Erythroblast (primary cell): ENCODE results near the gene SERGEF.
"Not testable (repeated sequence)": the region's sequence is repeated elsewhere in the genome, so short reads cannot be mapped to it uniquely, and the experiment has no call there.

Experiments used
- DNase-seq, 2 experiments: peaks; one replicate each; lab custom pipeline; 2025; lab: John Stamatoyannopoulos, UW
- GATA1 ChIP-seq: IDR thresholded peaks from 2 replicates; pipeline ENCODE4 v1.6.1; 2011; ENCODE audit warnings: low read depth, mild to moderate bottlenecking, control low read depth, low read length, moderate library complexity
- POLR2A ChIP-seq: IDR thresholded peaks from 2 replicates; pipeline ENCODE4 v1.6.1; 2011; ENCODE audit warnings: mild to moderate bottlenecking, low read length

SERGEF gene

DNA sequence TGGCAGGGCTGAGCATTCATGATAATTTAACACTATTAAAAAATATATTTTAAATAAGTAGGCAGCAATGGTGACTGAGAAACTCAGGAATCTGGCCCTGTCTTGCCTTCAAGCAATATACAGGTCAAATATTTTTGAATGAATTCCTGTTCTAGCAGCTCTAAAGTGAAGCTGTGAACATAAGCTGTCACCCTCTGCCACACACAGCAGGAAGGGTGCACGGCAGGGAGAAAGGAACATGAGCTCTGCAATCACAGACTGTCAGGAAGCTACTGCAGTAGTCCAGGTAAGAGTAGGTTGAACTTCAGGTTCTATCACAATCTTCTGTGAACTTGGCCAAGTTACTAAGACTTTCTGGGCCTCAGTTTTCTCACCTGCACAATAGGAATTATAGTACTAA is 114.8 kb downstream of the SERGEF start:
- TF ChIP-seq GATA1 (no peak), POLR2A (no peak)
- no peak for DNase-seq

DNA sequence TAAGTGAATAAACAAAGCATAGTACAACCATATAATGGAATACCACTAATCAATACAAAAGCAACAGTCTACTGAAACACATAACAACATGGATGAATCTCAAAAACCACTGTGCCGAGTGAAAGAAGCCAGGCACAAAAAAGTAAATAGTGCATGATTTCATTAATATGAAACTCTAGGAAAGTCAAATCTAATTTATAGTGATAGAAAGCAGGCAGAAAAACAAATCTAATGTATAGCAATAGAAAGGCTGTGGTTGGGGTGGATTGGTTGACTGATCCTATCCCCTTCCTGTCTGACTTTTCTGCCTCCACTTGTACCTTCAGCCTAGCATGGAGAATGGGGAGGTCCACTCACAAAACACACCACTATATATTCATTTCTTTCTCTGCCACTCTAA is 115.4 kb downstream of the SERGEF start:
- TF ChIP-seq POLR2A (no peak), GATA1 (no peak)
- DNase-seq, result no peak

DNA sequence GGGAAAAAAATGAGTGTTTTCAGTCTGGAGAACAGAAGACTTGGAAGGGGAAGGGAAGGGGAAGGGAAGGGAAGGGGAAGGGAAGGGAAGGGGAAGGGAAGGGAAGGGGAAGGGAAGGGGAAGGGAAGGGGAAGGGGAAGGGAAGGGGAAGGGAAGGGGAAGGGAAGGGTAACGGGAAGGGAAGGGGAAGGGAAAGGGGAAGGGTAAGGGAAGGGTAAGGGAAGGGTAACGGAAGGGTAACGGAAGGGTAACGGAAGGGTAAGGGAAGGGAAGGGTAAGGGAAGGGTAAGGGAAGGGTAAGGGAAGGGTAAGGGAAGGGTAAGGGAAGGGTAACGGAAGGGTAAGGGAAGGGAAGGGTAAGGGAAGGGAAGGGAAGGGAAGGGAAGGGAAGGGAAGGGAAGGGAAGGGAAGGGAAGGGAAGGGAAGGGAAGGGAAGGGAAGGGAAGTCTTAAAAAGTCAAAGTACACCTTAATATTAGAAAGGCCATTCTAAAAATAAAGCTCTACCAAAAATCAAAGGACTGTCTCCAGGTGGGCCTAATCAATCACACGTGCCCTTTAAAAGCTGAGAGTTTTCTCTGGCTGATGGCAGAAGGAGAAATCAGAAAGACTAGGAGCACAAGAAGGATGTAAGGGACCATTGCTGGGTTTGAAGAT is 116.2 kb downstream of the SERGEF start:
- not testable (repeated sequence) for DNase-seq

DNA sequence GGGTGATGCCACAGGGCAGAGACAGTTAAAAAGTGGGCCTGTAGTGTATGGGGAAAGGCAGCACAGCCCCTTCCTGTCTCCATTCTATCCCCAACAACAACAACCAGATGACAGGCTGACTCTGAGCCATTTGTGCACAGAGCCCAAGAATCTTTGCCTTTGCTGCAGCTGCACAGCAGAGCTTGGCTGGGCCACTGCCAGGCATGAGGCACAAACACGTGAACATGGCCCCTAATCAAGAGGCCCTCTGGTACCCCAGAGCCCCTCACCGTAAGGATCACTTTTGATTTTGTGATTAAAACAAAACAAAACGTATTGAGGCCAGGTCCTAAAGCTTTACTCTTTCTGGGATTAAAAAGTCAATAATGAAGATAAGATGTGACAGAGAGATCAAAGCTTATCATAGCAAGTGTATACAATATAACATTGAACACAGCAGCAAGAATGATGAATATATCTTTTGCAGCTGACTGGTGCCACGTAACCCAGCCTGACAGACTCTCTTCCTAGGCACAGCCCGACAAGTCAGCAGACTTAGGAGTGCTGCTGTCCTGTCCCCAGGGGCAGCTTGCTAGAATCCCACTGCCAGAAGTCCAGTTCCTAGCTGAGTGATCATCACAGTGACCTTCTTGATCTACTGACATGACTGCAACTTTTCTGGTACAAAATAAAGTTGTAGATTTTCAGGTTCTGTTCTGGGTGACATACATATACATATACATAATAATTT is 117.8 kb downstream of the SERGEF start:
- TF ChIP-seq POLR2A (no peak), GATA1 (no peak)
- no peak for DNase-seq

DNA sequence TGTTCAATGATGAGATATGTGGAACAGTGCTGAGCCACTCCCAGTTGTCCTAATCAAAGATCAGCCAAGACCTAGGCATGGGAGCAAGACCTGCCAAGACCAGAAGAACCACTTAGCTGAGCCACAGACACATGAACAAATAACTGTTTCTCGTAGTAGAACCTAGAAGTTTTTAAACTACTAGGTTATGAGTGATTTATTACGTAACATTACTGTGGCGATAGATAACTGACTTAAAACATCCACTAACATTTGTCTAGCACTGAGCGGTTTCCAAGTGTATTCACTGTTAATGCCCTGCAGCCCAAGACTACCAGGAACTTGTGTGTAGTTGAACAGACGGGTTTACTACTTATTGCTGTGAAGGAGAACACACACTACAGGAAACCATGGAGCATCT is 120.4 kb downstream of the SERGEF start:
- TF ChIP-seq GATA1 (no peak), POLR2A (no peak)
- DNase-seq, result no peak

DNA sequence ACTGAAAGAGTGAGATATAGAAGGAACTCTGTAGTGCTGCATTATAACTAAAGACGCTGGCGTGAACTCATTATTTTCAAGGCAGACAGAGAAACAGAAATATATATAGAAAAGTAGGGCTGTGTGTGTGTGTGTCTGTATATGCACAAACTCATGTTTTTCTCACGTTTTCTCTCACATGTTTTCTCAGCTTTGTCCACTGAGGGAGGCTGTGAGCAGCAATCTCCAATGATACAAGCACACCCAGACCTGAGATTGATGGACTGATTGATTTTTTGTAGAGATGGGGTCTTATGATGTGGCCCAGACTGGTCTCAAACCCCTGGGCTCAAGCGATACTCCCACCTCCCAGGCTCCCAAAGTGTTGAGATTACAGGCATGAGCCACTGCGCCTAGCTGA is 122.5 kb downstream of the SERGEF start:
- DNase-seq, result no peak
- TF ChIP-seq POLR2A (no peak), GATA1 (no peak)

DNA sequence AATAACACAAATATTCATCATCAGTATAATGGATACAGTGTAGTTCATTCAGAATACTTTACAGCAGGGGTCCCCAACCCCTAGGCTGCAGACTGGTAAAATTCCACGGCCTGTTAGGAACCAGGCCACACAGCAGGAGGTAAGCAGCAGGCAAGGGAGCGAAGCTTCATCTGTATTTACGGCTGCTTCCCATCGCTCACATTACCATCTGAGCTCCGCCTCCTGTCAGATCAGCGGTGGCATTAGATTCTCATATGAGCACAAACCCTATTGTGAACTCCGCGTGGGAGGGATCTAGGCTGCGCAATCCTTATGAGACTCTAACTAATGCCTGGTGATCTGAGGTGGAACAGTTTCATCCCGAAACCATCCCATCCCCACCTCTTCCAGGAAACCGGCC is 125.1 kb downstream of the SERGEF start:
- TF ChIP-seq GATA1 (no peak), POLR2A (no peak)
- DNase-seq, result no peak

DNA sequence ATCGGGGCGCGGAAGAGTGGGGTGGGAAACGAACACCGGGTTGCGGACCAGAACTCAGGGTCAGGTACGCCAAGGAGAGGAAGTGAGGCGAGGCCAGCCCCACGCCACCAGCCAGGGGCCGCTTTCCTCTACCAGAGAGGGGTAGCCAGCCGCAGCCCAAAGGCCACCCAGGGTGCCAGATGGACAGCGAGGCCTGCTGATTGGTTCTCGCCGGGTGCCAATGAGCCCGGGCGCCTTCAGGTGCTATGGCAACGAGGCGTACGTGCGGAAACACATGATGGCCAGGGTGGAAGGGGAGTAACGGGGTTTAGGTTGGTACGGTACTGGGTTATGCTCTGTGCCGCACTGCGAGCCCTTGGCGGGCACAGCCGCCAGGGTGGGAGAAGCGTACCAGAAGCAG is 128.9 kb downstream of the SERGEF start:
- TF ChIP-seq POLR2A (no peak), GATA1 (no peak)

DNA sequence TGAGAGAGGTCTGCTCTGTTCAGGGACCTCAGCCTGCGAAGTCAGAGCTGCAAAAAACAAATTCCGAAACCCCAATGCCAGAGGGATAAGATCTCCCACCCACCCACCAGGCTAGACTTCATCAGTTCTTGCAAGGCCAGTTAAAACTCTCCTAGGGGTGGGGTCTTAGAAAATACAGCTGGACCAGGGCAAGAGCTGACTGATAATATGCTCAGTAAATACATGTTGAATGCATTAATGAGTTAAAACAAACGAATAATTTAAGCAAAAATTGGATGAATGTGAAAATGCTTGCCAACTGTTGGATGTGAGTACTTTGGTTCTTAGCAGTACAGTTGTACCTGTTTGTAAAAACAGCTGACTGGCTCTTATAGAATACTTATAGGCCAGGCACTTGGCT is 129.8 kb downstream of the SERGEF start:
- TF ChIP-seq POLR2A, result no peak
- TF ChIP-seq GATA1, result no peak
- no peak for DNase-seq

More for the DNA sequence above, 128.9 kb downstream of the SERGEF start:
- no peak for DNase-seq

DNA sequence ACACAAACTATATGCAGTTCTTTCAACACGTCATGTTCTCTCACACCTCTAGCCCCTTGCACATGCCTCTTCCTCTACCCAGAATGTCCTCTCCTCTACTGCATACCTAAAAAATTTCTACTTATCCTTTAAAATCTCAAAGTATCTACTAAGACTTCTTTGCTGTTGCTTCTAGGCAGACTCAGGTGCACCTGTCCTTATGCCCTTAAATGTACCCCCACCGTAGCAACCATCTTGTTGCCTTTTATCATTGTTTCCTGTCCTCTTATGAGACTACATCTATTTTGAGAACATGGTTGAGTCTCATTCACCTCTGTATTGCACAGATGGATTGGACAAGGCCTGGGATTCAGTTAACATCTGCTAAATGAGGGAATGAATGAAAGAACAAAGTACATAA is 134.1 kb downstream of the SERGEF start:
- TF ChIP-seq POLR2A (no peak), GATA1 (no peak)
- DNase-seq, result no peak

DNA sequence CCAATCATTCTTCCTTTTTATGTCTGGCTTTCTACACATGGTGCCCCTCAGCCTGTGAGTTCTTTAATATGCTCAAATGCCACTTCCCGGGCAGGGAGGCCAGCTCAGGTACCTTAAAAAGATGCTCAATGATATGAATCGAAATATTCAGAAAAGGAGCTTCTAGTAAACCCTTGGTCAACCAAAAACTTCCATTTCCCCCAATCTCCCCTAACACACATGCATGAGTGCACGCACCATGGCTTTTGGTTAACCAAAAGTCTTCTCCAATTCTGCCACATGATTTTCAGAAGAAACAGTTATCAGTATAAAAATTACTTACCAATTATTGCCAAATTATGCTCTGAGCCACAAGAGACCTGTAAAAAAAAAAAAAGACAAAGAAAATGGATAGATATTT is 135.0 kb downstream of the SERGEF start:
- no peak for DNase-seq
- TF ChIP-seq POLR2A (no peak), GATA1 (no peak)

DNA sequence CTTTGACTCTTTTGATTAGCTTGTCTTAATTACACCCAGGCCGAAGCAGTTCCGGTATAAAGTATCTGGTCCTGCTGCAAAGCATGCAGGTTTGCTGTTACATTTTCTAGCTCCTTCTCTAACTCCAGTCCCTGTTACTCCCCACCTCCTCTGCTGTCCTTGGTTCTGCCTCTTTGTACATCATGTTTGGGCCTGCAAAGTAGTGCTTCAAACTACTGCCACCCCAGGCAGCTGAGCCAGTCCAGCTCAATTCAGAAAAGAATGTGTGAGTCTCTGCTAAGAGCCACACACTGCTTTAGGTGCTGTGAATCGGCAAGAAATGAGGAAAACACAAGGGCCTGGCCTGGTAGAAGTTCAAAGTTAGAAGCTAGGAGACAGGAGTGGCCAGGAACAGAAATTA is 136.0 kb downstream of the SERGEF start:
- TF ChIP-seq GATA1, result no peak
- no peak for DNase-seq

DNA sequence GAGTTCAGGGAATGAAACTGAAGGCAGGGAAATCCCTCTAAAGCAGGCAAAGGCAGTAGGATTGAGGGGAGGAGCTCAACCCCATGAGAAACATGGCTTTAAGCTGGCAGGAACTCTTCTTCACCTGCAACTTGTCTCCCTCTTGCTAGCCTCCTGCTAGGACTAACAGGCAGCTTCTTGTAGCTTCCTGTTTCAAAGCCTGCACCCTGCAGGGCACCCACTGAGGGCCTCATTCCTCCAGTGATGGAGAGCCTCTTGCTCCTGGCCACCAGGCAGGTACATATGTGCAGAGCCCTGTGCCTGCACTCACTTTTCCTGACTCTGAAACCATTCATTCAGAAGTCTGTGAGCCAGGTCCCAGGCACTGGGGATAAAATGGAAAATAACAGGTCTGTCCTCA is 137.0 kb downstream of the SERGEF start:
- no peak for TF ChIP-seq GATA1
- no peak for TF ChIP-seq POLR2A
- no peak for DNase-seq

DNA sequence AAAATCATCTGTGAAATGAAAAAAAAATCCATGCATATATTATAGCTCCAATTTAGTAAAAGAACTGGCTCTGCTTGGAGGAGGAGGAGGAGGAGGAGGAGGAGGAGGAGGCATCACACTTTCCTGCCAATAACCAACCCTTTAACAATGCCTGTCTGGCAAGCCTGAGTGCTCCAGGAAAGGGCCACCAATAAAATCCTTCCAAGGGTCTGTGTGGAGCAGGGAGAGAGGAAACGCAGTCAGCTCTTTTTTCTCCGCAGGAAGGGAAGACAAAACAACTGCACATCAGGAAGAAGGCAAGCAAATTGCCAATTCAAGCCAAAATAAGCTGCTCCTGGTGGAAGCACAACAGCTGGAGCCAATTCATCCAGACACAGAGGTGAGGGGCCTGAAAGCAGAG is 139.3 kb downstream of the SERGEF start:
- no peak for DNase-seq
- TF ChIP-seq POLR2A (no peak), GATA1 (no peak)

DNA sequence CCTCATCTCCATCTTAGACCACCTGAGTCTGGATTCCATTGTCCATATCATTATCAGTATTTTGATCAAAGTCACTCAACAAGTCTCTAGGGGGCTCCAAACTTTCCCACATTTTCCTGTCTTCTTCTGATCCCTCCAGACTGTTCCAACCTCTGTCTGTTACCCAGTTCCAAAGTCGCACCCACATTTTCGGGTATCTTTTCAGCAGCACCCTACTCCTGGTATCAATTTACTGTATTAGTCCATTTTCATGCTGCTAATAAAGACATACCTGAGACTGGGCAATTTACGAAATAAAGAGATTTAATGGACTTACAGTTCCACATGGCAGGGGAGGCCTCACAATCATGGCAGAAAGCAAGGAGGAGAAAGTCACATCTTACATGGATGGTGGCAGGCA is 144.4 kb downstream of the SERGEF start:
- not testable (repeated sequence) for DNase-seq
